H1 (cell line): Measurements from ENCODE around the gene MYOM1. TPM values are rescaled to one million over a fixed set of nuclear protein-coding genes. Genes with fewer than 3 reads are reported as not detected.

Experiments used
- CTCF ChIA-PET: fragments of 300-600 bp; sonication (Branson Sonifier 250); formaldehyde crosslinking; loops from one replicate; lab custom pipeline; 2021; ENCODE audit not compliant: partially characterized antibody; lab: Charles Lee
- POLR2A ChIA-PET: fragments of 300-600 bp; sonication (Branson Sonifier 250); formaldehyde crosslinking; loops from one replicate; lab custom pipeline; 2021; ENCODE audit warnings: inconsistent platforms; ENCODE audit not compliant: partially characterized antibody; lab: Charles Lee
- DNase-seq, 2 experiments: peaks; one replicate each; pipeline versions ENCODE4 v3.0.0 to v3.0.0-alpha.2; 2010 to 2022; ENCODE audit warnings: low spot score in 2 of 2, low read depth in 1 of 2, mixed read lengths in 1 of 2
- FAIRE-seq: peaks from 2 replicates; lab custom pipeline; 2011; peaks lifted over from hg19 to GRCh38; lab: Jason Lieb, UNC
- H2AFZ ChIP-seq: 2 replicates; pipeline ENCODE4 v1.8.1; 2012; ENCODE audit warnings: low read length, inconsistent platforms
- H2AK5ac ChIP-seq: 2 replicates; pipeline ENCODE4 v1.6.1; 2013; ENCODE audit warnings: low read depth, low read length
- H2BK120ac ChIP-seq: replicated peaks from 2 replicates; pipeline ENCODE3; 2013; ENCODE audit warnings: low read depth, low read length, inconsistent platforms
- H2BK12ac ChIP-seq: 2 replicates; pipeline ENCODE4 v1.6.1; 2013; ENCODE audit warnings: low read depth, low read length
- H2BK15ac ChIP-seq: 2 replicates; pipeline ENCODE4 v1.6.1; 2013; ENCODE audit warnings: low read length
- H2BK20ac ChIP-seq: 2 replicates; pipeline ENCODE4 v1.6.1; 2013; ENCODE audit warnings: low read length
- H2BK5ac ChIP-seq: 2 replicates; pipeline ENCODE4 v1.6.1; 2013; ENCODE audit warnings: low read depth, low read length
- H3K14ac ChIP-seq: 2 replicates; pipeline ENCODE4 v1.6.1; 2013; ENCODE audit warnings: inconsistent platforms; ENCODE audit not compliant: insufficient read length
- H3K18ac ChIP-seq: 2 replicates; pipeline ENCODE4 v1.6.1; 2013; ENCODE audit warnings: low read length; ENCODE audit errors: extremely low read depth
- H3K23ac ChIP-seq: 2 replicates; pipeline ENCODE4 v1.6.1; 2013; ENCODE audit warnings: inconsistent platforms; ENCODE audit not compliant: insufficient read length
- H3K23me2 ChIP-seq: 2 replicates; pipeline ENCODE4 v1.6.1; 2013; ENCODE audit warnings: low read depth, low read length
- H3K27ac ChIP-seq: 2 replicates; pipeline ENCODE4 v1.6.1; 2011; ENCODE audit warnings: low read depth, low read length, inconsistent platforms
- H3K27me3 ChIP-seq, 4 experiments: replicated peaks in 1 of 4; 1 replicate in 1 of 4; 2 replicates in 3 of 4; pipeline versions ENCODE4 v1.6.1 to v1.8.1; 2011 to 2013; ENCODE audit warnings: low read length in 3 of 4, mild to moderate bottlenecking in 3 of 4, inconsistent platforms in 2 of 4, mixed read lengths in 2 of 4, moderate library complexity in 1 of 4; ENCODE audit not compliant: control insufficient read depth in 3 of 4, insufficient read depth in 3 of 4; ENCODE audit errors: extremely low read depth in 1 of 4
- H3K36me3 ChIP-seq, 4 experiments: 2 replicates each; pipeline versions ENCODE4 v1.6.1 to v1.8.1; 2011 to 2013; ENCODE audit warnings: mild to moderate bottlenecking in 4 of 4, low read length in 3 of 4, moderate library complexity in 2 of 4, control low read depth in 1 of 4, inconsistent platforms in 1 of 4; ENCODE audit not compliant: insufficient read depth in 4 of 4, control insufficient read depth in 2 of 4
- H3K4ac ChIP-seq: replicated peaks from 2 replicates; pipeline ENCODE3; 2013; ENCODE audit warnings: low read length, low read depth, mixed read lengths, inconsistent platforms; ENCODE audit not compliant: insufficient read length
- H3K4me1 ChIP-seq, 4 experiments: replicated peaks in 1 of 4; 1 replicate in 1 of 4; 2 replicates in 3 of 4; pipeline versions ENCODE4 v1.6.1 to v1.8.1; 2011 to 2013; ENCODE audit warnings: low read length in 3 of 4, inconsistent platforms in 2 of 4, mixed read lengths in 1 of 4; ENCODE audit not compliant: insufficient read depth in 4 of 4, control insufficient read depth in 3 of 4
- H3K4me2 ChIP-seq, 2 experiments: 2 replicates each; pipeline versions ENCODE4 v1.6.1 to v1.8.1; 2011 to 2013; ENCODE audit warnings: low read depth in 2 of 2, low read length in 2 of 2, control low read depth in 1 of 2, inconsistent platforms in 1 of 2, mild to moderate bottlenecking in 1 of 2; ENCODE audit not compliant: insufficient read depth in 1 of 2
- H3K4me3 ChIP-seq, 4 experiments: fragments of 200-600, 300-600 bp in 1 of 4; sonication (generic), shearing (Covaris generic), sonication (Bioruptor Twin) in 1 of 4; 2 replicates each; pipeline versions ENCODE4 v1.5.1 to v1.8.1; 2011 to 2016; ENCODE audit warnings: low read length in 4 of 4, low read depth in 3 of 4, control low read depth in 2 of 4, inconsistent platforms in 2 of 4, mild to moderate bottlenecking in 2 of 4, mixed read lengths in 1 of 4, moderate library complexity in 1 of 4; ENCODE audit not compliant: insufficient read depth in 2 of 4; ENCODE audit errors: extremely low read depth in 1 of 4
- H3K56ac ChIP-seq: replicated peaks from 2 replicates; pipeline ENCODE3; 2013; ENCODE audit warnings: low read depth, mild to moderate bottlenecking, mixed read lengths, low read length, inconsistent platforms; ENCODE audit not compliant: insufficient read length
- H3K79me1 ChIP-seq: 2 replicates; pipeline ENCODE4 v1.6.1; 2013; ENCODE audit warnings: low read depth, low read length, control low read depth
- H3K79me2 ChIP-seq, 2 experiments: 2 replicates each; pipeline versions ENCODE4 v1.6.1 to v1.8.1; 2012 to 2013; ENCODE audit warnings: low read length in 2 of 2, mild to moderate bottlenecking in 2 of 2, inconsistent platforms in 1 of 2; ENCODE audit not compliant: insufficient read depth in 2 of 2, control insufficient read depth in 1 of 2
- H3K9ac ChIP-seq, 4 experiments: replicated peaks in 1 of 4; 1 replicate in 1 of 4; 2 replicates in 3 of 4; pipeline versions ENCODE4 v1.6.1 to v1.8.1; 2011 to 2013; ENCODE audit warnings: low read depth in 3 of 4, low read length in 3 of 4, control low read depth in 2 of 4, mild to moderate bottlenecking in 2 of 4, moderate library complexity in 2 of 4, inconsistent platforms in 1 of 4; ENCODE audit errors: extremely low read depth in 1 of 4
- H3K9me3 ChIP-seq, 2 experiments: 2 replicates each; pipeline versions ENCODE4 v1.6.1 to v1.8.1; 2012 to 2013; ENCODE audit warnings: mild to moderate bottlenecking in 2 of 2, moderate library complexity in 2 of 2, control low read depth in 1 of 2, inconsistent platforms in 1 of 2, low read depth in 1 of 2, low read length in 1 of 2, mixed read lengths in 1 of 2; ENCODE audit not compliant: insufficient read depth in 2 of 2
- H4K20me1 ChIP-seq, 2 experiments: replicated peaks in 1 of 2; 2 replicates each; pipeline versions ENCODE3 to v1.8.1; 2011 to 2013; ENCODE audit warnings: inconsistent platforms in 2 of 2, low read length in 2 of 2, mild to moderate bottlenecking in 1 of 2; ENCODE audit not compliant: insufficient read depth in 2 of 2, control insufficient read depth in 1 of 2
- H4K5ac ChIP-seq: 2 replicates; pipeline ENCODE4 v1.6.1; 2013; ENCODE audit warnings: low read length, low read depth, mixed read lengths, inconsistent platforms; ENCODE audit not compliant: insufficient read length
- H4K8ac ChIP-seq: 2 replicates; pipeline ENCODE4 v1.8.0; 2013; ENCODE audit warnings: mild to moderate bottlenecking, moderate library complexity, low read length, inconsistent platforms; ENCODE audit not compliant: insufficient read depth; ENCODE audit errors: extremely low read depth
- H4K91ac ChIP-seq: replicated peaks from 2 replicates; pipeline ENCODE3; 2013; ENCODE audit warnings: low read length, mixed read lengths, inconsistent platforms; ENCODE audit not compliant: insufficient read length
- CHD2 ChIP-seq: IDR thresholded peaks from 2 replicates; pipeline ENCODE4 v1.6.1; 2012; ENCODE audit warnings: low read length, improper control_type of control experiment
- EP300 ChIP-seq, 2 experiments: IDR thresholded peaks; 1 replicate in 1 of 2; 2 replicates in 1 of 2; pipeline ENCODE4 v1.6.1; 2011 to 2012; ENCODE audit warnings: low read depth in 2 of 2, low read length in 2 of 2, mild to moderate bottlenecking in 2 of 2, borderline replicate concordance in 1 of 2, inconsistent platforms in 1 of 2, moderate library complexity in 1 of 2
- KDM5A ChIP-seq: fragments of 200-600 bp; IDR thresholded peaks from 2 replicates; pipeline ENCODE4 v1.7.1; 2012; ENCODE audit warnings: mild to moderate bottlenecking, low read length, inconsistent platforms, mixed read lengths
- PHF8 ChIP-seq: fragments of 200-600 bp; sonication (generic); conservative IDR thresholded peaks from 2 replicates; pipeline ENCODE4 v1.7.1; 2012; ENCODE audit warnings: low read depth, mild to moderate bottlenecking, inconsistent platforms, low read length, moderate library complexity
- SIX5 ChIP-seq: IDR thresholded peaks from 2 replicates; pipeline ENCODE4 v1.6.1; 2011; ENCODE audit warnings: mild to moderate bottlenecking, low read depth, low read length
- SRF ChIP-seq: IDR thresholded peaks from 2 replicates; pipeline ENCODE4 v1.6.1; 2011; ENCODE audit warnings: mild to moderate bottlenecking, low read depth, low read length, moderate library complexity
- TCF12 ChIP-seq: IDR thresholded peaks from 2 replicates; pipeline ENCODE4 v1.6.1; 2011; ENCODE audit warnings: low read depth, mild to moderate bottlenecking, low read length
- YY1 ChIP-seq: IDR thresholded peaks from 2 replicates; pipeline ENCODE4 v1.6.1; 2011; ENCODE audit warnings: low read depth, mild to moderate bottlenecking, low read length
- WGBS, 2 experiments: shearing (Covaris generic) in 1 of 2; methylation state at CpG; one replicate each; pipeline versions ENCODE4 v1.1.6 to v1.1.7; 2013 to 2015; ENCODE audit warnings: low lambda C conversion rate in 2 of 2, mixed read lengths in 2 of 2, inconsistent platforms in 1 of 2, low coverage in 1 of 2, missing lambda C conversion rate in 1 of 2; ENCODE audit not compliant: insufficient replicate concordance in 2 of 2, insufficient coverage in 1 of 2, insufficient read length in 1 of 2; ENCODE audit errors: extremely low coverage in 1 of 2, missing lambda C conversion rate in 1 of 2; 5-methylcytosine and 5-hydroxymethylcytosine counted together
- polyA plus RNA-seq, 7 experiments: library from polyadenylated mRNA; depleted of rRNA in 3 of 7; stranded (reverse) in 5 of 7; unstranded in 2 of 7; fragments of >200 nt in 5 of 7; fragments of 200-250 nt in 2 of 7; gene quantifications; 1 replicate in 5 of 7; 2 replicates in 1 of 7; 4 replicates in 1 of 7; pipeline versions ENCODE4 v1.2.1 to v1.2.3, GENCODE V29; 2011 to 2013; ENCODE audit warnings: missing spikeins in 2 of 7, mixed read lengths in 2 of 7
- total RNA-seq: library from RNA; stranded (reverse); fragmentation: NEBNext Ultra II Directional; extraction: Animal tissue kit (Norgen Biotek cat#: 25700); gene quantifications from 2 replicates; pipeline ENCODE4 v1.2.1, GENCODE V29; 2021

The MYOM1 gene
- total and polyA plus RNA-seq, 2 of the 8 experiments (the other 6 are each of a cell fraction or from before 2014, with no cell fraction given), result 0.06 to 0.32 TPM

DNA sequence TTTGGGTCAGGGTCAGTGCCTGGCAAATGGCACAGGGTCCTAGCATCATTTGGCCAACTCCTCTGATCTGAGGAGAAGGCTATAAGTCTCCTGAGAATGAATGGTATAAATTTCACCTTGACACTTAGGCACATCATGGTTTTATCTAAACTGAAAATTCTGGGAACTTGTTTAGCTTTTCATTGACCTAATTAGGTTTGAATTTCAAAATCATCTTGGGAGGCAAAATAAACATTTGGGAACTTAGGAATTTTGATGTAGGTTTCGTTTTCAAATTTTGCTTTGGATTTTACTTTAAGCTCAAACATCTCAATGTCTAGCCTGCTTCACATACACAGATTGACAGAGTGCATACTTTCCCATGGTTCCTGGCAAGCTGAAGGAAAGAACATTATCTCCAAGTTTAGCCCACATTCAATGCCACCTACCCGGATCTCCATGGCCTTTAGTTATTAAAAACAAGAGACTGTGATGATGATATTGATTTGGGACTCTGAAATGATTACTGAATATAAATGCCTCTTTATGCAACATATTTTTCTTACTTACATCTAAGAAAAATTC, 44.5 kb downstream of the MYOM1 start:
- no peaks in the 10 kb centered on the region for H3K23me2 ChIP-seq
- no peak overlapping the region for H4K5ac ChIP-seq
- no peak overlapping the region for H3K4me3 ChIP-seq
- H3K4me1 ChIP-seq, result no peaks in the 10 kb centered on the region; a peak in 1 of 7 replicates
- 92% methylated on average over 2 of the region's 2 CpGs; no CpG with 5 or more reads in 1 of the 2 experiments for WGBS, 2 experiments
- no peak overlapping the region for H2BK15ac ChIP-seq
- H3K27me3 ChIP-seq, result no peaks in the 10 kb centered on the region
- H2BK20ac ChIP-seq, result no peak overlapping the region
- H3K36me3 ChIP-seq, result no peaks in the 10 kb centered on the region
- TF ChIP-seq TCF12 (no peak), SRF (no peak), YY1 (no peak), SIX5 (no peak), KDM5A (no peak), CHD2 (no peak), PHF8 (no peak), EP300 (IDR thresholded peaks at IDR 0.05; ENCODE audit: borderline replicate concordance in 1 of 2, low read depth in 2 of 2, low read length in 2 of 2) (no peak)
- FAIRE-seq (no peak), DNase-seq (no peak)
- H2AK5ac ChIP-seq, result no peak overlapping the region
- no peak overlapping the region for H3K23ac ChIP-seq
- no peaks in the 10 kb centered on the region for H4K20me1 ChIP-seq
- H3K27ac ChIP-seq, result no peak overlapping the region
- H3K18ac ChIP-seq, result no peak overlapping the region
- H3K14ac ChIP-seq, result no peak overlapping the region
- POLR2A ChIA-PET, result no interaction called here
- CTCF ChIA-PET, result interaction anchor here (0.6 to 0.7 kb wide), 3 partner anchors 44 to 238 kb away, joined by 3 read pairs; no protein-coding TSS in a partner anchor
- H2BK12ac ChIP-seq, result no peak overlapping the region
- H2BK120ac ChIP-seq, result no peak overlapping the region
- H4K8ac ChIP-seq, result no peak overlapping the region
- H3K9me3 ChIP-seq, result no peaks in the 10 kb centered on the region
- H3K79me1 ChIP-seq, result no peaks in the 10 kb centered on the region
- no peak overlapping the region for H3K56ac ChIP-seq
- H3K9ac ChIP-seq, result no peak overlapping the region
- H3K79me2 ChIP-seq, result no peaks in the 10 kb centered on the region
- no peak overlapping the region for H3K4me2 ChIP-seq
- H2BK5ac ChIP-seq, result no peak overlapping the region
- no peak overlapping the region for H2AFZ ChIP-seq
- no peak overlapping the region for H4K91ac ChIP-seq
- no peak overlapping the region for H3K4ac ChIP-seq
